GM23338 (cell line): Measurements from ENCODE around the gene TENM4. TPM values are rescaled to one million over a fixed set of nuclear protein-coding genes. Genes with fewer than 3 reads are reported as not detected.

ENCODE experiments used
- ATAC-seq: fragments of 200-7000 bp; cut with Tn5 transposase; 3 replicates; pipeline ENCODE4 v1.9.1; 2020
- DNase-seq: peaks from one replicate; pipeline ENCODE4 v3.0.0-alpha.2; 2015; ENCODE audit warnings: low spot score
- H2AFZ ChIP-seq: fragments of 200-600 bp; sonication (generic); 2 replicates; pipeline ENCODE4 v1.8.0; 2016; ENCODE audit warnings: antibody characterized with exemption, mild to moderate bottlenecking, moderate library complexity
- H3F3A ChIP-seq: fragments of 200-600 bp; sonication (generic); replicated peaks from 2 replicates; pipeline ENCODE4 v1.8.0; 2017; ENCODE audit warnings: antibody characterized with exemption, mixed run types, low read depth
- H3K27ac ChIP-seq: fragments of 200-600 bp; sonication (generic); 2 replicates; pipeline ENCODE4 v1.6.1; 2016; ENCODE audit warnings: low read depth
- H3K27me3 ChIP-seq: fragments of 200-600 bp; sonication (generic); 2 replicates; pipeline ENCODE4 v1.8.0; 2016; ENCODE audit warnings: mild to moderate bottlenecking, mixed run types, moderate library complexity; ENCODE audit not compliant: insufficient read depth
- H3K36me3 ChIP-seq: fragments of 200-600 bp; sonication (generic); 2 replicates; pipeline ENCODE4 v1.8.0; 2016; ENCODE audit warnings: mild to moderate bottlenecking; ENCODE audit not compliant: insufficient read depth
- H3K4me1 ChIP-seq: fragments of 200-600 bp; sonication (generic); 2 replicates; pipeline ENCODE4 v1.8.0; 2016; ENCODE audit warnings: mild to moderate bottlenecking, moderate library complexity; ENCODE audit not compliant: insufficient read depth
- H3K4me2 ChIP-seq: fragments of 200-600 bp; sonication (generic); 2 replicates; pipeline ENCODE4 v1.7.1; 2017; ENCODE audit warnings: mixed run types
- H3K4me3 ChIP-seq: fragments of 200-600 bp; sonication (generic); 2 replicates; pipeline ENCODE4 v1.6.1; 2016; ENCODE audit warnings: mixed run types
- H3K79me2 ChIP-seq: fragments of 200-600 bp; sonication (generic); replicated peaks from 2 replicates; pipeline ENCODE4 v1.8.0; 2017; ENCODE audit warnings: mild to moderate bottlenecking; ENCODE audit not compliant: insufficient read depth
- H3K9me2 ChIP-seq: fragments of 200-600 bp; sonication (generic); 2 replicates; pipeline ENCODE4 v1.8.0; 2017; ENCODE audit not compliant: insufficient read depth
- H4K20me1 ChIP-seq: fragments of 200-600 bp; sonication (generic); replicated peaks from 2 replicates; pipeline ENCODE4 v1.8.0; 2017; ENCODE audit warnings: mild to moderate bottlenecking; ENCODE audit not compliant: insufficient read depth
- H3K27ac Mint-ChIP-seq: 2 replicates; pipeline ENCODE4 v1.8.0; 2020; ENCODE audit warnings: inconsistent platforms, mild to moderate bottlenecking, moderate library complexity, mixed read lengths
- H3K27me3 Mint-ChIP-seq: 3 replicates; pipeline ENCODE4 v1.8.0; 2022; ENCODE audit warnings: low read depth, mild to moderate bottlenecking, moderate library complexity, mixed read lengths, inconsistent platforms; ENCODE audit not compliant: insufficient read depth, poor library complexity
- H3K36me3 Mint-ChIP-seq: 3 replicates; pipeline ENCODE4 v1.8.0; 2021; ENCODE audit warnings: low read depth, mild to moderate bottlenecking, inconsistent platforms, moderate library complexity, mixed read lengths
- H3K4me1 Mint-ChIP-seq: 3 replicates; pipeline ENCODE4 v1.8.0; 2020; ENCODE audit warnings: mild to moderate bottlenecking, inconsistent platforms, mixed read lengths
- H3K4me3 Mint-ChIP-seq: 3 replicates; pipeline ENCODE4 v1.8.0; 2021; ENCODE audit warnings: moderate library complexity, mild to moderate bottlenecking, inconsistent platforms, mixed read lengths
- H3K9me3 Mint-ChIP-seq: 3 replicates; pipeline ENCODE4 v1.8.0; 2020; ENCODE audit warnings: moderate library complexity, mild to moderate bottlenecking, inconsistent platforms, mixed read lengths
- CREB1 ChIP-seq: fragments of 250-450 bp; sonication (Bioruptor Pico); IDR thresholded peaks from 2 replicates; pipeline ENCODE4 v1.5.0; 2020; ENCODE audit warnings: low read depth, mild to moderate bottlenecking, moderate library complexity
- ETS1 ChIP-seq: IDR thresholded peaks from 2 replicates; pipeline ENCODE4 v1.6.1; 2016; ENCODE audit warnings: antibody characterized with exemption
- EZH2 ChIP-seq: fragments of 200-600 bp; sonication (generic); IDR thresholded peaks from one replicate; pipeline ENCODE4 v1.8.0; 2017; ENCODE audit warnings: antibody characterized with exemption, mild to moderate bottlenecking, low read depth; ENCODE audit not compliant: unreplicated experiment
- EZH2phosphoT487 ChIP-seq: fragments of 200-600 bp; sonication (generic); IDR thresholded peaks from one replicate; pipeline ENCODE4 v1.8.1; 2018; ENCODE audit warnings: antibody characterized with exemption; ENCODE audit not compliant: unreplicated experiment
- JUNB ChIP-seq: IDR thresholded peaks from one replicate; pipeline ENCODE4 v1.6.1; 2016; ENCODE audit warnings: antibody characterized with exemption; ENCODE audit not compliant: unreplicated experiment
- NANOG ChIP-seq: IDR thresholded peaks from 2 replicates; pipeline ENCODE4 v1.6.1; 2016; ENCODE audit warnings: antibody characterized with exemption, borderline replicate concordance
- POLR2AphosphoS5 ChIP-seq: IDR thresholded peaks from 2 replicates; pipeline ENCODE4 v1.6.1; 2016; ENCODE audit warnings: antibody characterized with exemption, low read depth
- STAT1 ChIP-seq: IDR thresholded peaks from one replicate; pipeline ENCODE4 v1.6.1; 2016; ENCODE audit warnings: antibody characterized with exemption; ENCODE audit not compliant: unreplicated experiment
- ZNF114 ChIP-seq: fragments of 250-450 bp; sonication (Bioruptor Pico); IDR thresholded peaks from 2 replicates; pipeline ENCODE4 v1.5.0; 2020; ENCODE audit warnings: mild to moderate bottlenecking, moderate library complexity
- ZNF331 ChIP-seq: fragments of 250-450 bp; sonication (Bioruptor Pico); IDR thresholded peaks from 2 replicates; pipeline ENCODE4 v1.5.0; 2020; ENCODE audit warnings: low read depth, mild to moderate bottlenecking, moderate library complexity
- polyA plus RNA-seq: library from polyadenylated mRNA; unstranded; fragments of >200 nt; fragmentation: Nextera tagmentation; extraction: Ambion mirVana; gene quantifications from 2 replicates; pipeline ENCODE4 v1.2.1, GENCODE V29; 2016
- total RNA-seq: library from RNA; depleted of rRNA; stranded (reverse); fragments of >200 nt; shearing (Covaris generic); gene quantifications from 2 replicates; pipeline ENCODE4 v1.2.3, GENCODE V29; 2014
- TF ChIP-seq, protein P1 (sequence below): fragments of 250-450 bp; sonication (Bioruptor Pico); IDR thresholded peaks from 2 replicates; pipeline ENCODE4 v1.5.0; 2020; ENCODE audit warnings: mild to moderate bottlenecking, moderate library complexity
- TF ChIP-seq, protein P2 (sequence below), 2 experiments: fragments of 200-600 bp in 1 of 2; sonication (generic) in 1 of 2; conservative IDR thresholded peaks; 2 replicates each; pipeline versions ENCODE4 v1.5.1 to v1.6.1; 2016 to 2017; ENCODE audit warnings: antibody characterized with exemption in 2 of 2, low read depth in 2 of 2, mild to moderate bottlenecking in 2 of 2, moderate library complexity in 1 of 2

The TENM4 gene
- total and polyA plus RNA-seq, 2 experiments from 2014 or later, result 7.3 TPM

GRCh38 chr11:79325851-79326250 lies 115.0 kb downstream of the TENM4 start (continued):
- TF ChIP-seq, protein P1, sequence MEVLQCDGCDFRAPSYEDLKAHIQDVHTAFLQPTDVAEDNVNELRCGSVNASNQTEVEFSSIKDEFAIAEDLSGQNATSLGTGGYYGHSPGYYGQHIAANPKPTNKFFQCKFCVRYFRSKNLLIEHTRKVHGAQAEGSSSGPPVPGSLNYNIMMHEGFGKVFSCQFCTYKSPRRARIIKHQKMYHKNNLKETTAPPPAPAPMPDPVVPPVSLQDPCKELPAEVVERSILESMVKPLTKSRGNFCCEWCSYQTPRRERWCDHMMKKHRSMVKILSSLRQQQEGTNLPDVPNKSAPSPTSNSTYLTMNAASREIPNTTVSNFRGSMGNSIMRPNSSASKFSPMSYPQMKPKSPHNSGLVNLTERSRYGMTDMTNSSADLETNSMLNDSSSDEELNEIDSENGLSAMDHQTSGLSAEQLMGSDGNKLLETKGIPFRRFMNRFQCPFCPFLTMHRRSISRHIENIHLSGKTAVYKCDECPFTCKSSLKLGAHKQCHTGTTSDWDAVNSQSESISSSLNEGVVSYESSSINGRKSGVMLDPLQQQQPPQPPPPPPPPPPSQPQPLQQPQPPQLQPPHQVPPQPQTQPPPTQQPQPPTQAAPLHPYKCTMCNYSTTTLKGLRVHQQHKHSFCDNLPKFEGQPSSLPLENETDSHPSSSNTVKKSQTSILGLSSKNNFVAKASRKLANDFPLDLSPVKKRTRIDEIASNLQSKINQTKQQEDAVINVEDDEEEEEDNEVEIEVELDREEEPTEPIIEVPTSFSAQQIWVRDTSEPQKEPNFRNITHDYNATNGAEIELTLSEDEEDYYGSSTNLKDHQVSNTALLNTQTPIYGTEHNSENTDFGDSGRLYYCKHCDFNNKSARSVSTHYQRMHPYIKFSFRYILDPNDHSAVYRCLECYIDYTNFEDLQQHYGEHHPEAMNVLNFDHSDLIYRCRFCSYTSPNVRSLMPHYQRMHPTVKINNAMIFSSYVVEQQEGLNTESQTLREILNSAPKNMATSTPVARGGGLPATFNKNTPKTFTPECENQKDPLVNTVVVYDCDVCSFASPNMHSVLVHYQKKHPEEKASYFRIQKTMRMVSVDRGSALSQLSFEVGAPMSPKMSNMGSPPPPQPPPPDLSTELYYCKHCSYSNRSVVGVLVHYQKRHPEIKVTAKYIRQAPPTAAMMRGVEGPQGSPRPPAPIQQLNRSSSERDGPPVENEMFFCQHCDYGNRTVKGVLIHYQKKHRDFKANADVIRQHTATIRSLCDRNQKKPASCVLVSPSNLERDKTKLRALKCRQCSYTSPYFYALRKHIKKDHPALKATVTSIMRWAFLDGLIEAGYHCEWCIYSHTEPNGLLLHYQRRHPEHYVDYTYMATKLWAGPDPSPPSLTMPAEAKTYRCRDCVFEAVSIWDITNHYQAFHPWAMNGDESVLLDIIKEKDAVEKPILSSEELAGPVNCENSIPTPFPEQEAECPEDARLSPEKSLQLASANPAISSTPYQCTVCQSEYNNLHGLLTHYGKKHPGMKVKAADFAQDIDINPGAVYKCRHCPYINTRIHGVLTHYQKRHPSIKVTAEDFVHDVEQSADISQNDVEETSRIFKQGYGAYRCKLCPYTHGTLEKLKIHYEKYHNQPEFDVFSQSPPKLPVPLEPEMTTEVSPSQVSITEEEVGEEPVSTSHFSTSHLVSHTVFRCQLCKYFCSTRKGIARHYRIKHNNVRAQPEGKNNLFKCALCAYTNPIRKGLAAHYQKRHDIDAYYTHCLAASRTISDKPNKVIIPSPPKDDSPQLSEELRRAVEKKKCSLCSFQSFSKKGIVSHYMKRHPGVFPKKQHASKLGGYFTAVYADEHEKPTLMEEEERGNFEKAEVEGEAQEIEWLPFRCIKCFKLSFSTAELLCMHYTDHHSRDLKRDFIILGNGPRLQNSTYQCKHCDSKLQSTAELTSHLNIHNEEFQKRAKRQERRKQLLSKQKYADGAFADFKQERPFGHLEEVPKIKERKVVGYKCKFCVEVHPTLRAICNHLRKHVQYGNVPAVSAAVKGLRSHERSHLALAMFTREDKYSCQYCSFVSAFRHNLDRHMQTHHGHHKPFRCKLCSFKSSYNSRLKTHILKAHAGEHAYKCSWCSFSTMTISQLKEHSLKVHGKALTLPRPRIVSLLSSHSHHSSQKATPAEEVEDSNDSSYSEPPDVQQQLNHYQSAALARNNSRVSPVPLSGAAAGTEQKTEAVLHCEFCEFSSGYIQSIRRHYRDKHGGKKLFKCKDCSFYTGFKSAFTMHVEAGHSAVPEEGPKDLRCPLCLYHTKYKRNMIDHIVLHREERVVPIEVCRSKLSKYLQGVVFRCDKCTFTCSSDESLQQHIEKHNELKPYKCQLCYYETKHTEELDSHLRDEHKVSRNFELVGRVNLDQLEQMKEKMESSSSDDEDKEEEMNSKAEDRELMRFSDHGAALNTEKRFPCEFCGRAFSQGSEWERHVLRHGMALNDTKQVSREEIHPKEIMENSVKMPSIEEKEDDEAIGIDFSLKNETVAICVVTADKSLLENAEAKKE, result no peak
- TF ChIP-seq ZNF114 (CRISPR knock-in tag) (no peak), CREB1 (no peak), ZNF331 (CRISPR knock-in tag) (no peak)

DNA sequence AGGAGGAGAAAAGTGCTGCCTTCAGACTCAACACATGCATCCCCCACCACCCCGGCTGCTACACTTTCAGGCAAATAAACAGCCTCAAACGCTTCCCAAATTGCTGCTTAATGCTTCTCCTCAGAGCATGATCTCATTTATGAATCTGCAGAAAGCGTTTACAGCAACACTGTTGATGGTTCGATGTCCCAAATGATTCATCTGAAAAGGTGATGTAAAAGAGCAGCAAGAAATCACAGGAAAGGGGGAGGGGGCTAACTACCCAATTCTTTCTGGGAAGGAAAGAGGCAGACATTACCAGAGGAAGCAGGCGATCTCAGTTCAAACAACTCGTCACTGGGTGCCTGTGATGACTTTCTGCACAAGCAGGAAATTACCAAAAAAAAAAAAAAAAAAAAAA lies 119.6 kb downstream of the TENM4 start:
- H3K4me2 ChIP-seq, result no peak overlapping the region
- TF ChIP-seq ETS1, result no peak
- TF ChIP-seq NANOG, result no peak
- TF ChIP-seq, protein P2, sequence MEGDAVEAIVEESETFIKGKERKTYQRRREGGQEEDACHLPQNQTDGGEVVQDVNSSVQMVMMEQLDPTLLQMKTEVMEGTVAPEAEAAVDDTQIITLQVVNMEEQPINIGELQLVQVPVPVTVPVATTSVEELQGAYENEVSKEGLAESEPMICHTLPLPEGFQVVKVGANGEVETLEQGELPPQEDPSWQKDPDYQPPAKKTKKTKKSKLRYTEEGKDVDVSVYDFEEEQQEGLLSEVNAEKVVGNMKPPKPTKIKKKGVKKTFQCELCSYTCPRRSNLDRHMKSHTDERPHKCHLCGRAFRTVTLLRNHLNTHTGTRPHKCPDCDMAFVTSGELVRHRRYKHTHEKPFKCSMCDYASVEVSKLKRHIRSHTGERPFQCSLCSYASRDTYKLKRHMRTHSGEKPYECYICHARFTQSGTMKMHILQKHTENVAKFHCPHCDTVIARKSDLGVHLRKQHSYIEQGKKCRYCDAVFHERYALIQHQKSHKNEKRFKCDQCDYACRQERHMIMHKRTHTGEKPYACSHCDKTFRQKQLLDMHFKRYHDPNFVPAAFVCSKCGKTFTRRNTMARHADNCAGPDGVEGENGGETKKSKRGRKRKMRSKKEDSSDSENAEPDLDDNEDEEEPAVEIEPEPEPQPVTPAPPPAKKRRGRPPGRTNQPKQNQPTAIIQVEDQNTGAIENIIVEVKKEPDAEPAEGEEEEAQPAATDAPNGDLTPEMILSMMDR (conservative IDR thresholded peaks at IDR 0.05; ENCODE audit: low read depth in 2 of 2), result no peak
- no peak for TF ChIP-seq POLR2AphosphoS5
- no peak for TF ChIP-seq ZNF331 (CRISPR knock-in tag)
- TF ChIP-seq EZH2phosphoT487, result no peak
- TF ChIP-seq EZH2, result no peak
- TF ChIP-seq STAT1, result no peak
- no peak for TF ChIP-seq JUNB

More for the DNA sequence above, 119.6 kb downstream of the TENM4 start:
- no peaks in the 10 kb centered on the region for H3K27me3 ChIP-seq
- no peak for DNase-seq
- Mint-ChIP-seq H3K4me3 (no peak overlapping the region), H3K27me3 (peaks cover 1% of the 10 kb centered on the region), H3K4me1 (peaks cover 5% of the 10 kb centered on the region; the same call in 1 of the 3 replicates), H3K9me3 (no peaks in the 10 kb centered on the region), H3K36me3 (no peaks in the 10 kb centered on the region), H3K27ac (no peak overlapping the region)
- no peak for ATAC-seq
- H2AFZ ChIP-seq, result no peak overlapping the region
- H3K4me3 ChIP-seq, result no peak overlapping the region
- H3K4me1 ChIP-seq, result no peaks in the 10 kb centered on the region
- H3F3A ChIP-seq, result no peaks in the 10 kb centered on the region
- 0 out of 2 replicates have a peak, but pooled peaks cover 2% of the 10 kb centered on the region for H3K9me2 ChIP-seq
- H3K79me2 ChIP-seq, result no peaks in the 10 kb centered on the region
- H4K20me1 ChIP-seq, result no peaks in the 10 kb centered on the region
- no peaks in the 10 kb centered on the region for H3K36me3 ChIP-seq
- H3K27ac ChIP-seq, result no peak overlapping the region
